GM19035 (cell line): ENCODE results near the gene FOXM1.

Experiments
- ATAC-seq: cut with Tn5 transposase; IDR thresholded peaks from one replicate; pipeline ENCODE4 v1.9.1; 2021; ENCODE audit not compliant: unreplicated experiment

The FOXM1 gene

DNA sequence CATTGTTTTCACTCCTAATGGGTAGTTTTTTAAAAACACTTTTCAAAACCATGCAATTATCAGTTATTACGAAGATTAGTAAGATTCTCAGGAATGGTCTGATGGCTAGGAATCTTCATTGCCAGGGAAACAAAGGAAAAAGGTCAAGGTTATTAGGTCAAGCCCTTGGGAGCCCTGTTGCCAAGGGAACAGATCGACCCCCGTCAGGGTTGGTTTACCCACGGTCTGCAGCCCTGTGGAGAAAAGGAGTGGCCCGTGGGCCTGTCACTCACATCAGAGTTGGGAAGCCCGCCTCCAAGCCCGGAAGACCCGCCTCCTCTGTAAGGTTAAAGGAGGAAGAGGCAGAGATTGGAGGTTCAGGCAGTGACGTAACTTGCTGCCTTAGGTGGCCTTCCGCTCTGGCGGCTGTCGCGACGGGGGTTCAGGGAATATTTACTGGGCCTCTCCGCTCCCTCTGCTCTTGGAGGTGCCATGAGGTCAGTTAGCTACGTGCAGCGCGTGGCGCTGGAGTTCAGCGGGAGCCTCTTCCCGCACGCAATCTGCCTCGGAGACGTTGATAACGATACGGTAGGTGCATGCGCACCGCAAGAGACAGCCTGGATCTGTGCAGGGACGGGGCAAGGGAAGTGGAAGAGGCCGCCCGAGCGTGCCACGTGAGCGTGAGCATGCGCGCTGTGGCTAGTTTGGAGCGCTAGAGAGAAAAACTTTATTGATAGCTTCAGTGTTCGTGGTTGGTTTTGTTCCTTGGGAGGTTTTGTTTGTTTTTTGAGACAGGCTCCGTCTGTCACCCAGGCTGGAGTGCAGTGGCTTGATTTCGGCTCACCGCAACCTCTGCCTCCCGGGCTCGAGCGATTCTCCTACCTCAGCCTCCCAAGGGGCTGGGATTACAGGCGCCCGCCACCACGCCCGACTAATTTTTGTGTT, 64.4 kb downstream of the FOXM1 start, which contains the start of gene ITFG2:
ITFG2 (plus strand) TSS at position 379 of the 924 bp plus-strand sequence; CDS start at position 472, 93 bp downstream.
- ATAC-seq, result peak; percentile 93

- ATAC-seq, result no peak
Observed at GRCh38 chr12:2811801-2812200, 65.2 kb downstream of the FOXM1 start.
